CD4-positive, alpha-beta T cell treated with Interleukin-15 for 4 hours (primary cell): ENCODE measurements around the gene KRCC1.
"Not testable (repeated sequence)": the region's sequence is repeated elsewhere in the genome, so short reads cannot be mapped to it uniquely, and the experiment has no call there.

Experiments used
- DNase-seq: peaks from one replicate; pipeline ENCODE4 v3.0.0-alpha.2; 2020; ENCODE audit warnings: low spot score

KRCC1 gene

DNA sequence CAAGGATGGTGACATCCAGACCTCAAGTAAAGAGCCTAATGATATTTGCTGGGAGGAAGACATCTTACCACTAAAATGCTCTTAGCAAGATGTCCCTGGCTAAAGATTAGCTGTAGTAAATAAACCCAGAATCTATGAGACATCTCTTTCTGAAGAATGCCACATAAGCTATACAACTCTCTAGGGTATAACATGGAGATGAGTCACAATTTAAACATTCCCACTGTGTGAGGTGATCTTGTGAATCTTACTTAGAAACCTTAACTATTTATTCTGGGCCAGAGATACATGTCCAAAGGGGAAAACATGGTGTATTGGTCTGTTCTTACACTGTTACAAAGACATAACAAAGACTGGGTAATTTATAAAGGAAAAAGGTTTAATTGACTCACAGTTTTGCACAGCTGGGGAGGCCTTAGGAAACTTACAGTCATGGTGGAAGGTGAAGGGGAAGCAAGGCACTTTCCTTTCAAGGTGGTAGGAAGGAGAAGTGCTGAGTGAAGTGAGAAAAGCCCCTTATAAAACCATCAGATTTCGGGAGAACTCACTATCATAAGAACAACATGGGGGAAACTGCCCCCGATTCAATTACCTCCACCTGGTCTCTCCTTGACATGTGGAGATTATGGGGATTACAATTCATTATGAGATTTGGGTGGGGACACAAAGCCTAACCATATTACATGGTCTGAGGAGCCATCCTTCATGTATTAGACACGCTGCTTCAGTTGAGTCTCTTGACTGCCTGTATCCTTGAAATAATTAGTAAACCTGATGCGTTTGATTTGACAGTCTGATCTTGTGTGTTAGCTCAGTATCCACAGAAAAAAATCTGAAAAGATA is 17.1 kb downstream of the KRCC1 start:
- DNase-seq: no peak

DNA sequence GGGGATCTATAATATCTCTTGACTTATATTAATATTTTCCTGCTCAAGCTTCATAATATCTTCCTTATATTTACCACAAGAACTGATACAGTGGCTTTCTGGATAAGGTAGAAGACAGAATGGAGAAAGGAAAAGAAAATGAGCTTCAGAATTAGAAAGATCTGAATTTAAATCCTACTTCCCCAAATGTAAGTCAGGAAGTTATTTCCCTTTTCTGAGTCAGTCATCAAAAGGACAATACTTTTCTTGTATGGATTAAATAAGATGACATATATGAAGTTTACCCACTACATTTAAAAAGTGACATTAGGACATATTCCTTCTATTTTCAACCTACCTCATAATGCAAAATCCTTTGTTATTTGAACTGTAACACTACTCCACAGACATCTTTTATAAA is 19.0 kb downstream of the KRCC1 start:
- DNase-seq: no peak

DNA sequence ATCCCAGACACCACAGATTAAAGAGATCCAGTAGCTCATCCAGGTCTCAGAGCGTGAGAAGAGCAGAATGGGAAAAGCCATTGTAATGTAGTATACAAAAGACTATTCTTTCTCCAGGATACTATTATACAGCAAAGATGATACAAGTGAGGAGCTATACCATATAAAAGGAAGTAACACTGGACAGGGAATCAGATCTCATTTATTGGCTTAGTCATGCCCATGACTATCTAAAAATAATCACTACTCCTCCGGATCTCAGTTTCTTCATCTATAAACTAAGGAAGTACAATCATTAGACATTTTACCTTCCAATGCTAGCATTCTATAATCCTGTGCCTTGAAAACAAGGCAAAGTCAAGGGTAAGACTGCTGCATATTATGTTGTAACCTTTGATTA is 19.4 kb downstream of the KRCC1 start:
- DNase-seq: no peak

DNA sequence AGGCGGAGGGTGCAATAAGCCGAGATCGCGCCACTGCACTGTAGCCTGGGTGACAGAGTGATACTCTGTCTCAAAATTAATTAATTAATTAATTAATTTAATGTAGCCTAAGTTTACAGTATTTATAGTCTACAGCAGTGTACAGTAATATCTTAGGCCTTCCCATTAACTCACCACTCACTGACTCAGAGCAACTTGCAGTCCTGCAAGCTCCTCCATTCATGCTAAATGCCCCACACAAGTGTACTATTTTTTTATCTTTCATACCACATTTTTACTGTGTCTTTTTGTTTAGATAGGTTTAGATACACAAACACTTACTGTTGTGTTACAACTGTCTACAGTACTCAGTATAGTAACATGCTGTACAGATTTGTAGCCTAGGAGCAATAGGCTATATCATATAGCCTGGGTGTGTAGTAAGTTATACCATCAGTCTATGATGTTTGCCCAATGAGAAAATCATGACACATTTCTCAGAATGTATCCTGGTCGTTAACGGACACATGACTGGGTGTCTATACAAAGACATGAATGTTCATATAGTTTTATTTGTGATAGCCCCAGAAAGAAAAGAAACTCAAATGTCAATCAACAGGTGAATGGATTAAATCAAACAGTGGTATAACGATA is 23.4 kb downstream of the KRCC1 start:
- DNase-seq: no peak

DNA sequence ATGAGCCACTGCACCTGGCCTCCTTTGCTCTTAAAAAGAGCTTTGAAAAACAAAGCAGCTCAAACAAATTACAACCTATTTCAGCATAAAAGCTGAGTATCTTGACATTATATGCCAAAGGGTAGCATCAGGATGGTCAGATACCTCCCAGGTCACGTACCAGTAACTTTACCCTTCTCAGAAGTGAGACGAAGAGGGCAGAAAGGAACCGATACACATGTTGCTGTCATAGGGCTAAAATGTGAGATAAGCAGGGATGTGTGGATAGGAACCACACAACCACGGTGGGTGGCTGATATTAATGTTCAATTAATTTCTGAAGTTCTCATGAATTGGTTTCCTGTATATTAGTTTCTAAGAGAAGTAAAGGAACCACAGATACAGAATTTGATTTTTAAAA is 26.7 kb downstream of the KRCC1 start:
- DNase-seq: no peak

DNA sequence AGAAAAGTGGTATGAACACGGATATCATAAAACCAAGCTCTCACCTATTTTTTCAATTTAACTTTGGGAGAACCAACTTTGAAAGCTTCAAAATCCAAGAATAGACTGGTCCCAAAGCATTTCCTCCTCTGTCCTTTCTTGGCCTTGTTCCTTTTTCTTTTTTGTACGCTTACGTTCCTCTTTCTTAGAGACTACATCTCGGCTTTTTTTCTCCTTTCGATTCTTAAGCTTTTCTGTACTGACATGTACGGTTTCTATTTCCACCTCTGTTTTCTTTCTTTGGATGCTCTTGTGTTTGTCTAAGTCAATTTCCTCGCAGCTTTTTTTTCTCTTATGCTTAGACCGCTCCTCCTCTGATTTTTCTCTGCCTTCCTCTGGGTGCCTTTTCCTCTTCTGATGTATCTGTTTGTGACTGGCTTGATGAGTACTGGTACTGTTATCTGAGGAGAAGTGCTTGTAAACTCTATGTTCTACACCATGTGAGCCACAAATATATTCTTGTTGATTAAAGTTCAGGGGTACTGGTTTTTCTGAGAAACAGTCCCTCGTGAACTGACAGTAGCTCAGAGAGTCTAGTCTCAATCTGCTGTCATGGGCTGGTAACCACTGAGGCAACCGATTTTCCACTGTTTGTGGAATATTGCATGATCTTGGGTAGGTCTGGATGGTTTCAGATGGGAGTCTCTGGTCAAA is 27.7 kb downstream of the KRCC1 start:
- no peak for DNase-seq

DNA sequence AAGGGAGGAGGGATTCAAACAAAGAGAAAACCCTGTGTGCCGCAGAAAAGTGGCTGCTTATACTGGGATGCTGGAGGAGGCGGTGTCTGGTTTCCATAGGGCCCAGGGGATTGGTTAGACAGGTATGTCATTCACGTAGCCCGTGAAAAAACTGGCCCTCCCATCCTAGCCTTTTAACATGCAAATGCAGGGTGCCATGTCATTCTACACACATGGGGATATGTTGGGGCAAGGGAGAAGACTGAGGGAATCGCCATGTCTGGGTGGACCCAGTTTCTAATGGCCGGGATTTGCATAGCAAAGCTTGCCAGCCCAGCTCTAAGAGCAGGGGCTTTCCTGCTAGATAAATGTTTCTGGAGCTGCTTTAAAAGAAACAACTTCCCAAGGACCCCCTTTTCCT is 31.1 kb downstream of the KRCC1 start:
- DNase-seq: no peak

DNA sequence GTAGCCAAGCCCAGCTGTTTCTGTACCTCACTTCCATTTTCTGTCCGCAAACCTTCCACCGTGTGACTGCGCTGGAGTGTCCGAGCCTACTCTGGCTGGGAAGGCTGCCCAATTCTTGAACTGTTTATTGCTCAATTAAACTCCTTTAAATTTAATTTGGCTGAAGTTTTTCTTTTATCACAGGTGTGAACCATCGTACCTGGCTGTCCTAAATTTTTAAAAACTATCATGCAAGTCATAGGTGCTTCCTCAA is 33.0 kb downstream of the KRCC1 start:
- DNase-seq: no peak

DNA sequence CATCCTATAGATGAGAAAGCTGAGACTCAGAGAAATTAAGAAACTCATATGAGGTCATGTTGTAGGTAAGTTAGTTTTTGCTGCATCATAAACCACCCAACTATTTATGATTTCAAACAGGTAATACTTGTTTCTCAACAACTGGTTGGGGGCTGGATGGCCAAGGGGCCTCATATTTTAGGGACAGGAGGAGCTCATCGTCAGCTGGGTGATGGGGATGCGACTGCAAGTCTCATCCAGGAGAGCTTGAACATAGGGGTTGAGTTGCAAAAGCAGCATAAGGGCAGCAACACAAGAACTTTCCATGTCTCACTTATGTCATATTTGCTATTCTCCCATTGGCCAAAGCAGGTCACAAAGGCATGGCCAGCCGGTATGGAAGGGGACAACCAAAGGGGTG is 35.6 kb downstream of the KRCC1 start:
- no peak for DNase-seq

DNA sequence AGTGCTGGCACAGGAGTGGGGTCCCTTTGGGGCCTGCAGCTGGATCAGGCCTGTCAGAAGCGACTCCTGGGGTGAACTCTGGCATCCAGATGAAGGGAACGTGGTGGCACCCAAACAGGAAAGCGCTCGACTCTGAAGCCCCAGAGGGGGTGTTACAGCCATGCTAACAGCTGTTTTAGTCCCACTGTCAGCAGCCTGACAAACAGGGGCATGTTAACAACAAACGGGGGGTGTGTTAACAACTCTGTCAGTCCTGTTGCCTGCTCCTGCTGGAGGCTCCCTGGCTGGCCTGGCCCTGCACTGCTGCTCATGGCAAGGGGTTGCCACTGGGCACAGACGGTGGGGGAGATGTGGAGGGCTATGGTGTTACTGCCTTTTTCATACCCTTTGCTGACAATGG is 36.7 kb downstream of the KRCC1 start:
- DNase-seq: no peak

DNA sequence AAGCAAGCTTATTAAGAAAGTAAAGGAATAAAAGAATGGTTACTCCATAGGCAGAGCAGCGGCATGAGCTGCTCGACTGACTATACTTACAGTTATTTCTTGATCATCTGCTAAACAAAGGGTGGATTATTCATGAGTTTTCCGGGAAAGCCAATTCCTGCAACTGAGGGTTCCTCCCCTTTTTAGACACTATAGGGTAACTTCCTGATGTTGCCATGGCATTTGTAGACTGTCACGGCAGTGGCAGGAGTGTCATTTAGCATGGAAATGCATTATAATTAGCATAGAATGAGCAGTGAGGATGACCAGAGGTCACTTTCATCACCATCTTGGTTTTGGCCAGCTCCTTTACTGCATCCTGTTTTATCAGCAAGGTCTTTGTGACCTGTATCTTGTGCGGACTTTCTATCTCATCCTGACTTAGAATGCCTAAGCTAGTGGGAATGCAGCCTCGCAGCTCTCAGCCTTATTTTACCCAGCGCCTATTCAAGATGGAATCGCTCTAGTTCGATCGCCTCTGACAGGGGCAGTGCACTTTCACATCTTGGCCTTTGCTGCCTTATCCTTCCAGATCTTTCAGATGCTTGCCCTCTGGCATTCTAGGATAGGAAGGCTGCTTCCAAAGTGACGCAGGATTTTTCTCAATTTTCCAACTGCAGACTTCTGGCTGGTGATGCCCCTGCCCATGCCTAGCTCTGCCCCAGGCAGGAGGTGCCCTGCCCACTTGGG is 37.3 kb downstream of the KRCC1 start:
- peak; percentile 5 for DNase-seq

DNA sequence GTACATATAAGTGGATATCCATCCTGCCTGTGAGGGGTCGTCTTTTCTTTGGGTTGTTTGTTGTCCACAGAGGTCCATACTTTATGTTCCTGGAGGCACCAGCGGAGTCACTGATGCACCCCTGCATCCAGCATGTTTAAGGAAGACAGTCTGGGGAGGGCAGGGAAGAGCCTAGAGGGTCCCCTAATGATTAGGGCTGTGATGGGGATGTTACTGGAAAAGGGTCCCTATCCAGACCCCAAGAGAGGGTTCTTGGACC is 37.9 kb downstream of the KRCC1 start:
- not testable (repeated sequence) for DNase-seq

DNA sequence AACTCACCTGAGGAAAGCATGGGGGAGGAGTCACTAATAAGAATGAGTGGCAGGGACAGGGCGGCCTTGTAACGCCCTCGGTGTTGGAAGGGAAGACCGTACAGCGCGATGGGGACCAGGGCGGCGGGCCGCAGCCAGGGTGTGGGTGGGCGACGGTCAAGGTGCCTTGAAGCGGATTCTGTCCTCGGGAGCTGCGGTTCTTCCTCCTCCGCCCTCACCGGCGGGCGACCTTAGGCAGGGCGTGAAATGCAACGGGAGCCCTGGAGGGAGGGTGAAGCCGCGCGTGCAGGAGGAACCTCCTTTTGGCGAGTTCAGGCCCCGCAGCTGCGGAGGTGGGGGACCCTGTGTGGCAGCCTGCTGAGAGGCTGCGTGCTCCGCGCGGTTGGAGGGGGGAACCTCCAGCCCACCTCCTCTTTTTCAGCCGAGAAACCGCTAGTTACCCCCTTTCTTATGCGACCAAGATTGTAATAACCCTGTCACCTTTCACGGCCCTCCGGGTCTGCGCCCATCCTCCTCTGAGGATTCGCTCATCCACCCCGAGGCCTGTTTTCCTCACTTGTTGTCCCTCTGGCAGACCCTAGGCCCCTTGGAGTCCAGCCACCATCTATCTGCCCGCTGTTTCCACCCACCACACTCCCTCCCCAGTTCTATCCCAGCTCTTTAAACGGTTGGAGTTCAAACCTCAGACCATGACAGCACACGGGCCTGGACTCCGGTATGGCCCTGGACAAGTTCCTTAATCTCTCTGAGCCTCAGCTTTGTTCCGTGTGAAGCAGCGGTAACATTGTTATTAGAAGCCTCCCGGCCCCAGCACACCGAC is 38.4 kb downstream of the KRCC1 start:
- peak; percentile 57 for DNase-seq

DNA sequence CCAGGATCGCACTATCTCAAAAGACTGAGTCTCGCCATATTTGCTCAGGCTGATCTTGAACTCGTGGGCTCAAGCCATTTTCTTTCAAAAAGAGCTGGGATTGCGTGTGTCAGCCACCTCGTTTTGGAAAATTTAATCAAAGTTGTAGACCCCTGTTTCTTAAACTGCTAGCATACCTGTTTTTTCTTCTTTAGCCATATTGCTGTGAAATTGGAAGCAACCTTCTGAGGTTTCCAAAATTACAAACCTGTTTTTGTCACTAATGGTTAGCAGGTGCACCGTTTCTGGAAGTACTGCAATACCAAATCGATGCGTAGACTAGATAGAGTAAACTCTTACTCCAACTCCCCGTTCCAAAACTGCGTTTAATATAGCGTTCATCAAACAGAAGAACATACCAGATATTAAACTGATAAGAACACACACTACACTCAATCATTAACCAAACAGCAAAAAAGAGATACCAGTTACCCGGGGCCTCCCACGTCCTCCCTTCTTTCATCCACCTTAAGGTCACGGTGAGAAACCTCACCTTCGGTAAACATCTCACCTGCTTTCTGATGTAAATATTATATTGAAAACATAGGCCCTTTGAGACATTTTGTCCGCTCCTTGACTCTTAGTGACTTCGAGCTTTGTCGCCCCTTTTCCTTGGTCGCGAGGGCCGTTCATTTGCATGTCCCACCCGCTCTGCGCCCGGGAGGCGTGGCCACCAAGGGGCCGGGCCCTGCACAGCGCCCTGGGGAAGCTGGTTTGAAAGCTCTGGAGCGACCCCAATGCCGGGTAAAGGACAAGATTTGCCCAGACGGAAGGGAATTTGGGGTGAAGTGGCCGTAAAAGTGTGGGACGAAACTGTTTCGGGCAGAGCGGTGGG is 39.3 kb downstream of the KRCC1 start, which contains the start of gene RNU2-63P:
TSS of gene RNU2-63P (minus strand) at position 462 of the 874 bp plus-strand sequence.
- peak; percentile 74 for DNase-seq

DNA sequence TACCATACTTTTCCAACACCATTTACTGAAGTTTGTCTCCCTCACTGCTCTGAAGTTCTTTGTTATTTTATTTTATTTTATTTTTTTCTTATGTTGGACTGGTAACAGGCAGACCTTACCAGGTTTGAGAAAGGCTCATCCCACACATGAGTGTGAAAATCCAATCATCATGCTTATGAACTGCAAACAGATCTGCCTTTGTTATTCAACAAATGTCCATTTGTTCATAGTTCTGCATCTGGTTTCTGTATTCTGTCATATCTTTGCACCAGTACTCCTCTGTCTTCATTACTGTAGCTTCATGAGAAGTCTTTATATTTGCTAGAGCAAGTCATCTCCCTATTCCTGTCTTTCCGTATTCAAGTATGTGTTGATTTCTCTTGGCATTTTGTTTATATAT is 44.6 kb downstream of the KRCC1 start:
- no peak for DNase-seq

DNA sequence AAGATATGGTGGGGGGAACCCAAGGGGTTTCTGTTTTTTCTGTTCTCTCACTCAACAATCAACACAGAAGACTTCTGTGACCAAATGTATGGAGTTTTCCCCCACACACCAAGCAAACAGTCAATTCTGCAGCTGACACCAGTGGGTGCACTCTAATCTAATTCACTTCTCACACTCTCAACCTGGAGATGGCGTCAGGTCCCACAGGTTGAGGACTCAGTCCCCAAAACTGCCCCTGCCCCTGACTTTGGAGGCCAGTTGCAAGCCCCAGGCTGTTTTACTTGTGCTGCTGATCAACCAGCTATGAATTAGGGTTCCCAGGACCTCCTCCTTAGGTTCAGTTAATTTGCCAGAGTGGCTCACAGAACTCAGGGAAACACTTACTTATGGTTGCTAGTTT is 45.4 kb downstream of the KRCC1 start:
- DNase-seq: no peak

DNA sequence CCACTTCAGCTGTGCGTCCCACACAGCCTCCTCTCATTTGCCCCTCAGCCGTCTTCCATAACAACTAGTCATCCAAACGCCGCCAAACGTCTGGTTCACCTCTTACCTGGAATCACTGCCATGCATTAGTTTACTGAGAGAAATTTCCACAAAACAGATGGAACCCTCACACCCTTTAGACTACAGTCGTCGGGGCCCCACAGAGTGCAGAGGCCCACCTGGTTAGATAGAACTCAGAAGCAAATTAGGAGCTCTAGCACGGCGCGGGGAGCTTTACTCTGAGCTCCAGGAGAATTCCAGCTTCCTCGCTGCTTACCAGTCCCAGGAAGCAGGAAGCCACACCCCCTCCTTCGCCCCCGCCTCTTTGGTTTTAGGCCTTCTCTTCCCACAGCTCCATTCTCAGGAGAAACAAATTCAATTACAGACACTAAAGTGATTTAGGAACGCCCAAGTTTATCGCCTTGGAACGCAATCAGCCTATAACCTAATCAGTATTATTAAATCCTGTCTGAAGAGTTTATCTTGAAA is 48.6 kb downstream of the KRCC1 start:
- DNase-seq: no peak

DNA sequence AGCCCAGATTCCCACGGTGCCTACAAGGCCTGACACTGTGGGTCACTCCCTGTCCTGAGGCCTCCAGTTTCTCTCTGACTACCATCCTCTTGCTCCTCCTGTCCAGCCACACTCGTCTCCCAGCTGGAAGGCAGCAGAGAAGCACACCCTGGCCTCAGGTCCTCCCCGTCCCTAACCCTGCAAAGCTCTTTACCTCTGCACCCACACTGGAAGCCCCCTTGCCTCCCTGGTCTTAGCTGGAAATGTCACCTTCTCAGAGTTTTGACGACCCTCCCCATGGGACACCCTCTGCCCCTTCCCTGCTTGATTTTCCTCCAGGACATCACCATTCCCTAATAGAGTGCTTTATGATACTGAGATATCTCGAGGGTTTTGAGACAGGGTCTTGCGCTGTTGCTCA is 49.8 kb downstream of the KRCC1 start:
- DNase-seq: no peak

DNA sequence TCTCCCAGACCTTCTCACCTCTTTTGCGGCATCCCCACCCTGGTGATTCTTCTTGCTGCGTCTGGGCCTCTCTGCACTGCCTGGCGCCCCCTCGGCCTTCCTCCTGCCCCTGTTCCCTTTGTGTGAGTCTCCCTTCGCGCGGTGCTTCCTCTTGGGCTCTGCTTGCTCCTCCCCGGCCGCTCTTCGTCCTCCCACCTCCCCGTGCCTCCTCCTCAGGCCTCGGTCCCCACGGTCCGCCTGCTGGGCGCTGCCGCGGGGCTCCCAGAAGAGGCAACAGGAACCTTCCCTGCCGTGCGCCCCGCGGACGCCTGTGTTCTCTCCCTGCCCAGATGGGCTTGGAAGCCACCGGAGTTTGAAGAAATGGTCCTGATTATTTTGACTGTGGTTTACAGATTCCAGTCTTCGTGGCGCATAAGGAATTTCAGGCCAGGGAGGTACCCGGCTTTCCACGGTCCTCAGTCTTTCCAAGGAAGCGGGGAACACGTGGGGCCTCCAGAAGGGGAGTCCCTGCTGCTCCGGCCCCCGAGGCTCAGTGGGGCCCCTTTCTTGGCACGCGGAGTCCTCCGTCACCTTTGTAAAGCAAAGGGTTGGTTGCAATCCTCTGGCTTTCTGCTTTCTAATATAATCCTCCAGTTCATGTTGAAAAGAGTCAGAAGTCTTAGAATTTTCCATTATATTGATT is 52.4 kb downstream of the KRCC1 start:
- no peak for DNase-seq

DNA sequence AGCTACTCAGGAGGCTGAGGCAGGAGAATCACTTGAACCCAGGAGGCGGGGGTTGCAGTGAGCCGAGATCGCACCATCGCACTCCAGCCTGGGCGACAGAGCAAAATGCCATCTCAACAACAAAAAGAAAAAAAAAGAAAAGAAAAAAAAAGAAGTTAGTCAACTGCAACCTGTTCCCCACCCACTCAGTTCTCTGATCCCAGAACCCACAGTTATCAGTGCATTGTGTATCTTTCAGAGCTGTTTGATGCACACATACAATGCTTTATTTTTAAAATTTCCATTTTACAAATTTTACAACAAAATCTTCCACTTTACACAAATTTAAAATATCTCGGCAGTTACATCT is 53.2 kb downstream of the KRCC1 start:
- no peak for DNase-seq
